ENCODE data around the gene TROAP.

- TF ChIP-seq FOXK2 (IDR thresholded peaks at IDR 0.05) (no peak), ELF4 (IDR thresholded peaks at IDR 0.05) (no peak), BHLHE40 (IDR thresholded peaks at IDR 0.05; ENCODE audit: borderline replicate concordance) (no peak)
Observed at GRCh38 chr12:49322367-49322707, 718 bp upstream of the TROAP start.
